ENCODE results near the gene SDHB.

Gene SDHB

DNA sequence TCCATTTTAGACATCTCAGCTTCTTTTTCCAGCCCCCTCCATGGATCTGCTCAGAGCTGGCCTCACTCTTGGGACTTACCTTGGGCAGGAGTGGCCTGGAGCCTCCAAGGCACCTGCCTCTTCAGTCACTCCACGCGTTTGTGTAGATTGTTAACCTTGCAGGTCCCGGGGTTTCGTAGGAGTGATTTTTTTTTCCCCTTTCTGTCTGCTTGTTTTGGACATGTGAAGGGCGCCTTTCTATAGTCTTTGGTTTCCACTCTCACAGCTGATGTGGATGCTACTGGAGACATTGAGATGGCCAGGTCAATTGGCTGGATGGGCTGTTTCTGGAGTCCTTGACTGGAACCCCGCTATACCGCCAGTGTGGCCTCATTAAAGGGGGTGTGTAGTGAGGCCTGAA lies 2.0 kb upstream of the SDHB start:
- Histone ChIP-seq H4K20me1 (ENCODE audit: insufficient read depth, low read length) (no peaks in the 10 kb centered on the region), H3K4me2 (ENCODE audit: low read length) (no peak overlapping the region), H3K9me2 (ENCODE audit: low read depth, low read length) (no peaks in the 10 kb centered on the region), H3K9ac (ENCODE audit: low read length) (no peak overlapping the region), H3K4me3 (ENCODE audit: low read depth, low read length, poor library complexity, severe bottlenecking) (no peak overlapping the region), H3K36me3 (ENCODE audit: insufficient read depth, low read length) (peaks cover 14% of the 10 kb centered on the region; the same call in 1 of the 2 replicates), H3K4me1 (ENCODE audit: insufficient read depth, low read length, severe bottlenecking) (peaks cover 20% of the 10 kb centered on the region), H3K27ac (ENCODE audit: low read depth, low read length, poor library complexity, severe bottlenecking) (no peak overlapping the region), H3F3A (ENCODE audit: insufficient read depth, low read length) (no peaks in the 10 kb centered on the region), H3K79me2 (ENCODE audit: insufficient read depth, low read length) (peaks cover 27% of the 10 kb centered on the region), H3K27me3 (ENCODE audit: insufficient read depth, low read length) (no peaks in the 10 kb centered on the region), H2AFZ (ENCODE audit: low read length) (no peak overlapping the region), H3K9me3 (ENCODE audit: low read length) (no peaks in the 10 kb centered on the region)
- TF ChIP-seq EZH2 (IDR thresholded peaks at IDR 0.05; ENCODE audit: borderline replicate concordance, low read length) = no peak
- TF ChIP-seq, protein P1, sequence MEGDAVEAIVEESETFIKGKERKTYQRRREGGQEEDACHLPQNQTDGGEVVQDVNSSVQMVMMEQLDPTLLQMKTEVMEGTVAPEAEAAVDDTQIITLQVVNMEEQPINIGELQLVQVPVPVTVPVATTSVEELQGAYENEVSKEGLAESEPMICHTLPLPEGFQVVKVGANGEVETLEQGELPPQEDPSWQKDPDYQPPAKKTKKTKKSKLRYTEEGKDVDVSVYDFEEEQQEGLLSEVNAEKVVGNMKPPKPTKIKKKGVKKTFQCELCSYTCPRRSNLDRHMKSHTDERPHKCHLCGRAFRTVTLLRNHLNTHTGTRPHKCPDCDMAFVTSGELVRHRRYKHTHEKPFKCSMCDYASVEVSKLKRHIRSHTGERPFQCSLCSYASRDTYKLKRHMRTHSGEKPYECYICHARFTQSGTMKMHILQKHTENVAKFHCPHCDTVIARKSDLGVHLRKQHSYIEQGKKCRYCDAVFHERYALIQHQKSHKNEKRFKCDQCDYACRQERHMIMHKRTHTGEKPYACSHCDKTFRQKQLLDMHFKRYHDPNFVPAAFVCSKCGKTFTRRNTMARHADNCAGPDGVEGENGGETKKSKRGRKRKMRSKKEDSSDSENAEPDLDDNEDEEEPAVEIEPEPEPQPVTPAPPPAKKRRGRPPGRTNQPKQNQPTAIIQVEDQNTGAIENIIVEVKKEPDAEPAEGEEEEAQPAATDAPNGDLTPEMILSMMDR (IDR thresholded peaks at IDR 0.05; ENCODE audit: low read length) = no peak

DNA sequence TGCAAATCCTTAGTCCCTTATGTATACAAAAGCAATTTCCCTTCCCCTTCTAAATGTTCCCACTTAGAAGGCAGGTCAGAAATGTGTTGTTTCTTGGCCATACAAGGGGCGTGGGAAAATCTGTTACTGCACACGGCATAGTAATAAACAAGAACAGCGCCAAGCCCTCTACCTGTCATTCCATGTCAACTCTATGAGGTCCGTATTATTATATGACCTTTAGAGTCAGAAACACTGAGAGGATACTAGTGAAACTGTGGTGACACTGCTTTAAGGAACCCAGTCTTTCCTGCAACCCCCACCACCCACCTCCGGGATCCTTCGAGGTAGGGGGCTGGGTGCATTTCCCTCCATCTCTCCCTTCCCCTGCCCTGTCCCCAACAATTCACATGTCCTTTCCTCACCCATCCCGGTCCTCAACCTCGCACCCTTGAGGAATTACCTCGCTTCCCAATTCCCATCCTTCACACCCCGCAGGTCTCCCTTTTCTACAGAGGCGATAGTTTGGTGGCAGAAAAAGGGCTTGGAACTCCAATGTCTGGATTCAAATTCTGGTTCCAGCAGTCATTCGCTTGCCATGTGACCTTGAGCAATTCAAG lies 647 bp downstream of the SDHB start:
- Histone ChIP-seq H3K79me2 (ENCODE audit: insufficient read depth, low read length) (peaks cover 31% of the 10 kb centered on the region), H3K4me3 (ENCODE audit: low read depth, low read length, poor library complexity, severe bottlenecking) (peak overlapping the region; percentile 76), H3K36me3 (ENCODE audit: insufficient read depth, low read length) (peaks cover 27% of the 10 kb centered on the region), H2AFZ (ENCODE audit: low read length) (no peak overlapping the region), H3K9me3 (ENCODE audit: low read length) (no peaks in the 10 kb centered on the region), H3K4me2 (ENCODE audit: low read length) (peak overlapping the region; percentile 87), H3K9ac (ENCODE audit: low read length) (peak overlapping the region; percentile 82), H4K20me1 (ENCODE audit: insufficient read depth, low read length) (no peaks in the 10 kb centered on the region), H3K27ac (ENCODE audit: low read depth, low read length, poor library complexity, severe bottlenecking) (peak overlapping the region; percentile 21), H3K27me3 (ENCODE audit: insufficient read depth, low read length) (no peaks in the 10 kb centered on the region), H3K9me2 (ENCODE audit: low read depth, low read length) (no peaks in the 10 kb centered on the region), H3K4me1 (ENCODE audit: insufficient read depth, low read length, severe bottlenecking) (peaks cover 13% of the 10 kb centered on the region), H3F3A (ENCODE audit: insufficient read depth, low read length) (no peaks in the 10 kb centered on the region)
- TF ChIP-seq, protein P1 (IDR thresholded peaks at IDR 0.05; ENCODE audit: low read length) = no peak

DNA sequence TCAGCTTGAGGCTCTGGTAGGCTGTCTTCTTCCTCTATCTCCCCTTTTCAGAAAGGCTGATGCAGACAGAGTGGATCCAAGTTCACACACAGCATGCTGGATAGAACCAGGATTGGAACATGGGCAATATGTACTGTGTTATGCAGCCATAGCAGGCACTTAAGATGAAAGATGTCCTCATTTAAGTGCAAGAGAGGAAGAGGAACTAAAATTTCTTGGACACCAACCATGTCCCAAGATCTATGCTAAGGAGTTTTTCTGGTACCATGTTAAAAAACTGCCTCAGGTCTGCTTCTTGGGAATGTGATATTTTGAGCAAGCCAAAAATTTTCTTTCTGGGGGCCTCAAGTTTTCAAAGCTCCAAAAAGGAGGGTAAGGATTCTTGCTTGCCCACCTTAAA lies 1.2 kb downstream of the SDHB start:
- TF ChIP-seq, protein P1 (IDR thresholded peaks at IDR 0.05; ENCODE audit: low read length) = no peak
- no peak for TF ChIP-seq EZH2 (IDR thresholded peaks at IDR 0.05; ENCODE audit: borderline replicate concordance, low read length)
- Histone ChIP-seq H4K20me1 (ENCODE audit: insufficient read depth, low read length) (no peaks in the 10 kb centered on the region), H3K27me3 (ENCODE audit: insufficient read depth, low read length) (no peaks in the 10 kb centered on the region), H3K4me1 (ENCODE audit: insufficient read depth, low read length, severe bottlenecking) (peaks cover 13% of the 10 kb centered on the region), H3K9ac (ENCODE audit: low read length) (peak overlapping the region; percentile 82), H3K4me3 (ENCODE audit: low read depth, low read length, poor library complexity, severe bottlenecking) (peak overlapping the region; percentile 76), H3K4me2 (ENCODE audit: low read length) (peak overlapping the region; percentile 87), H3K9me2 (ENCODE audit: low read depth, low read length) (no peaks in the 10 kb centered on the region), H3F3A (ENCODE audit: insufficient read depth, low read length) (no peaks in the 10 kb centered on the region), H3K36me3 (ENCODE audit: insufficient read depth, low read length) (peaks cover 27% of the 10 kb centered on the region), H3K9me3 (ENCODE audit: low read length) (no peaks in the 10 kb centered on the region), H3K79me2 (ENCODE audit: insufficient read depth, low read length) (peaks cover 31% of the 10 kb centered on the region), H2AFZ (ENCODE audit: low read length) (no peak overlapping the region), H3K27ac (ENCODE audit: low read depth, low read length, poor library complexity, severe bottlenecking) (no peak overlapping the region)
